H1 (cell line): ENCODE data around the gene VAV2. TPM values are rescaled to one million over a fixed set of nuclear protein-coding genes. Genes with fewer than 3 reads are reported as not detected.

ENCODE experiments used
- CHD7 ChIP-seq: fragments of 300-600 bp; sonication (generic); IDR thresholded peaks from 2 replicates; pipeline ENCODE4 v1.7.1; 2012; ENCODE audit warnings: low read length, moderate library complexity, mild to moderate bottlenecking, inconsistent platforms; ENCODE audit not compliant: insufficient replicate concordance
- CTCF ChIP-seq, 3 experiments: IDR thresholded peaks; 1 replicate in 2 of 3; 2 replicates in 1 of 3; pipeline versions ENCODE4 v1.5.1 to v1.6.1; 2011; ENCODE audit warnings: low read length in 3 of 3, mild to moderate bottlenecking in 3 of 3, inconsistent platforms in 2 of 3, low read depth in 1 of 3, moderate library complexity in 1 of 3; ENCODE audit not compliant: insufficient read depth in 1 of 3; ENCODE audit errors: control extremely low read depth in 1 of 3
- POLR2A ChIP-seq, 2 experiments: IDR thresholded peaks; 1 replicate in 1 of 2; 2 replicates in 1 of 2; pipeline ENCODE4 v1.6.1; 2011; ENCODE audit warnings: low read depth in 2 of 2, low read length in 2 of 2, mild to moderate bottlenecking in 2 of 2; ENCODE audit errors: control extremely low read depth in 1 of 2
- SRF ChIP-seq: IDR thresholded peaks from 2 replicates; pipeline ENCODE4 v1.6.1; 2011; ENCODE audit warnings: mild to moderate bottlenecking, low read depth, low read length, moderate library complexity
- TCF12 ChIP-seq: IDR thresholded peaks from 2 replicates; pipeline ENCODE4 v1.6.1; 2011; ENCODE audit warnings: low read depth, mild to moderate bottlenecking, low read length
- polyA plus RNA-seq, 7 experiments: library from polyadenylated mRNA; depleted of rRNA in 3 of 7; stranded (reverse) in 5 of 7; unstranded in 2 of 7; fragments of >200 nt in 5 of 7; fragments of 200-250 nt in 2 of 7; gene quantifications; 1 replicate in 5 of 7; 2 replicates in 1 of 7; 4 replicates in 1 of 7; pipeline versions ENCODE4 v1.2.1 to v1.2.3, GENCODE V29; 2011 to 2013; ENCODE audit warnings: missing spikeins in 2 of 7, mixed read lengths in 2 of 7
- total RNA-seq: library from RNA; stranded (reverse); fragmentation: NEBNext Ultra II Directional; extraction: Animal tissue kit (Norgen Biotek cat#: 25700); gene quantifications from 2 replicates; pipeline ENCODE4 v1.2.1, GENCODE V29; 2021

Gene VAV2
- total and polyA plus RNA-seq, 2 of the 8 experiments (the other 6 are each of a cell fraction or from before 2014, with no cell fraction given): 13.6 to 37.6 TPM

- TF ChIP-seq CHD7: no peak
- no peak for TF ChIP-seq CTCF (IDR thresholded peaks at IDR 0.05; ENCODE audit: control extremely low read depth in 1 of 3, insufficient read depth in 1 of 3, low read depth in 1 of 3, low read length in 3 of 3)
- TF ChIP-seq TCF12: no peak
- no peak for TF ChIP-seq POLR2A (IDR thresholded peaks at IDR 0.05; ENCODE audit: control extremely low read depth in 1 of 2, low read depth in 2 of 2, low read length in 2 of 2)
- no peak for TF ChIP-seq SRF
These were observed 212.4 kb downstream of the VAV2 start (continued) for GRCh38 chr9:133779516-133780403.
